MCF 10A (cell line): ENCODE data around the gene DZANK1. TPM values are rescaled to one million over a fixed set of nuclear protein-coding genes. Genes with fewer than 3 reads are reported as not detected.

Experiments
- BruUV-seq: library from RNA; stranded (reverse); fragments of 400-500 nt; replicated peaks from 2 replicates; lab custom pipeline; 2021; lab: Mats Ljungman, UMichigan
- CTCF ChIA-PET: fragments of 300-600 bp; sonication (Branson Sonifier 250); formaldehyde crosslinking; extraction: SDS; loops from one replicate; lab custom pipeline; 2021; ENCODE audit warnings: antibody characterized with exemption, inconsistent platforms; lab: Yijun Ruan, JAX
- POLR2A ChIA-PET: fragments of 300-600, 350-650 bp; sonication (Branson Sonifier 250); formaldehyde crosslinking; extraction: SDS; loops from one replicate; lab custom pipeline; 2020; ENCODE audit warnings: antibody characterized with exemption, inconsistent platforms; lab: Yijun Ruan, JAX
- DNase-seq: peaks from one replicate; pipeline ENCODE4 v3.0.0-alpha.2; 2018; ENCODE audit not compliant: unreplicated experiment
- H3K27ac Mint-ChIP-seq: one replicate; pipeline ENCODE4 v1.8.0; 2022; ENCODE audit warnings: mild to moderate bottlenecking, low read depth, mixed read lengths; ENCODE audit not compliant: unreplicated experiment
- H3K27me3 Mint-ChIP-seq: one replicate; pipeline ENCODE4 v1.8.0; 2022; ENCODE audit warnings: mixed read lengths; ENCODE audit not compliant: insufficient read depth, unreplicated experiment
- H3K36me3 Mint-ChIP-seq: one replicate; pipeline ENCODE4 v1.8.0; 2022; ENCODE audit warnings: mild to moderate bottlenecking, moderate library complexity, mixed read lengths; ENCODE audit not compliant: insufficient read depth, unreplicated experiment
- H3K4me1 Mint-ChIP-seq: one replicate; pipeline ENCODE4 v1.8.0; 2022; ENCODE audit warnings: mixed read lengths; ENCODE audit not compliant: insufficient read depth, unreplicated experiment
- H3K4me3 Mint-ChIP-seq: one replicate; pipeline ENCODE4 v1.8.0; 2022; ENCODE audit warnings: mild to moderate bottlenecking, moderate library complexity, mixed read lengths; ENCODE audit not compliant: unreplicated experiment
- H3K9me3 Mint-ChIP-seq: one replicate; pipeline ENCODE4 v1.8.0; 2022; ENCODE audit warnings: mixed read lengths; ENCODE audit not compliant: unreplicated experiment
- CTCF ChIP-seq: fragments of 200-600 bp; IDR thresholded peaks from one replicate; pipeline ENCODE4 v1.8.0; 2022; ENCODE audit warnings: antibody characterized with exemption, mild to moderate bottlenecking; ENCODE audit not compliant: unreplicated experiment
- intact Hi-C: fragments of 100-400 bp; cut with micrococcal nuclease; formaldehyde crosslinking; loops from 2 replicates; pipeline ENCODE4 v1.14.1; 2022
- total RNA-seq: library from RNA; stranded (reverse); gene quantifications from 2 replicates; pipeline ENCODE4 v1.2.3, GENCODE V29; 2022

DZANK1 gene
- total RNA-seq, 1 experiment from 2014 or later = 2.5 TPM

GRCh38 chr20:18436847-18437246 is 30.0 kb downstream of the DZANK1 start:
- CTCF ChIA-PET = interaction anchor here (0.6 to 1.2 kb wide), 3 partner anchors 23 to 44 kb away, joined by 3 to 5 read pairs (median 4); no protein-coding TSS in a partner anchor
- Mint-ChIP-seq H3K27ac (no peak overlapping the region), H3K4me3 (no peak overlapping the region)

DNA sequence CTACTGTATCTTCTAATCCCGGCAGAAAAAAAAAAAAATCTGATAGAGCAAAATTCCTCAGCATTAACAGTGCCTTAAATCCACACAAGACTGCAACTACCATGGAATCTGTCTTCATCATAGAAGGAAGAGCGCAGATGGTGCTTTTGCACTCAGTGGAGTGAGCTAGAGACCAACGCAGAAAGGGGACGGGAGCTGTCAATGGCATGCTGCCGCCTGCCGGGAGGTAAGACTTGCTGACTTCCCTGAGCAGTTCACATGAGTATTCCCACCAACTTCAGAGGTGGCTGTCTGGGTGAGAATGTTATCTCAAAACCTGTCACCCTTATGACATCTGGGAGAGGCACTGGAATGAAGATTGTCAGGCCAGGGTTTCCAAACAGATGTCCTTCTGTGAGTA is 35.6 kb downstream of the DZANK1 start:
- H3K27ac Mint-ChIP-seq = no peak overlapping the region
- H3K4me3 Mint-ChIP-seq = no peak overlapping the region
- intact Hi-C loops = no loop called here
- H3K27me3 Mint-ChIP-seq = no peaks in the 10 kb centered on the region
- no peaks in the 10 kb centered on the region for H3K36me3 Mint-ChIP-seq
- TF ChIP-seq CTCF = no peak
- ChIA-PET POLR2A (no interaction called here), CTCF (no interaction called here)
- no peaks in the 10 kb centered on the region for H3K9me3 Mint-ChIP-seq
- BruUV-seq = no TSS peak
- DNase-seq = no peak
- H3K4me1 Mint-ChIP-seq = peaks cover 11% of the 10 kb centered on the region

More at GRCh38 chr20:18436847-18437246, 30.0 kb downstream of the DZANK1 start:
- no peaks in the 10 kb centered on the region for H3K4me1 Mint-ChIP-seq
- no peak for TF ChIP-seq CTCF
- no TSS peak for BruUV-seq
- POLR2A ChIA-PET = no interaction called here
- H3K27me3 Mint-ChIP-seq = no peaks in the 10 kb centered on the region
- H3K9me3 Mint-ChIP-seq = no peaks in the 10 kb centered on the region
- intact Hi-C loops = no loop called here
- H3K36me3 Mint-ChIP-seq = peaks cover 5% of the 10 kb centered on the region
- no peak for DNase-seq

DNA sequence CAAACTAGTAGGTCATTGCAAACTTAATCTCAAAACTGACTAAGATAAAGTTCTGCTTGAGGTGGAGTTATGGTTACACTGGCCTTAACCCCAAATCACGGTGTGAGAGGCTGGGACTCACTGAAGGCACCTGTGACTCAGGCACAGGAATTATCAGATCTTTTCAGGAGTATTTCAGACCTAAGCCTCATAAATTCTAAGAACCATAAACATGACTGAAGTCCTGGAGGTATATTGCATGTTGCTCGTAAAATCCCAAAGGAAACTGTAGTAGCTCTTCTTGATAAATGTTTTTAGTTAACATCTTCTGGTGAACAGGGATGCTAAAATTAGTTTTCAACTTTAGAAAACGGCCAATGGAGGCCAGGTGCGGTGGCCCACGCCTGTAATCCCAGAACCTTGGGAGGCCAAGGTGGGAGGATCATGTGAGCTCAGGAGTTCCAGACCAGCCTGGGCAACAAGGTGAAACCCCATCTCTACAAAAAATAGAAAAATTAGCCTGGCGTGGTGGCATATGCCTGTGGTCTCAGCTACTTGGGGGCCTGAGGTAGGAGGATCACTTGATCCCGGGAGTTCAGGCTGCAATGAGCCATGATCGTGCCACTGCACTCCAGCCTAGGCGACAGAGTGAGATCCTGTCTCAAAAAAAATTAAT is 36.5 kb downstream of the DZANK1 start:
- Mint-ChIP-seq H3K27ac (no peak overlapping the region), H3K4me3 (no peak overlapping the region), H3K36me3 (no peaks in the 10 kb centered on the region), H3K4me1 (peaks cover 11% of the 10 kb centered on the region), H3K9me3 (no peaks in the 10 kb centered on the region), H3K27me3 (no peaks in the 10 kb centered on the region)
- ChIA-PET POLR2A (interaction anchor here (0.8 kb wide), 1 partner anchor 67 kb away, joined by 4 read pairs; no protein-coding TSS in a partner anchor), CTCF (interaction anchor here (0.6 to 0.7 kb wide), 4 partner anchors 101 to 1597 kb away, joined by 3 to 5 read pairs (median 3); no protein-coding TSS in a partner anchor)
- BruUV-seq = no TSS peak
- intact Hi-C loops = no loop called here
- no peak for TF ChIP-seq CTCF
- DNase-seq = no peak

- Mint-ChIP-seq H3K27me3 (no peaks in the 10 kb centered on the region), H3K27ac (no peak overlapping the region), H3K36me3 (no peaks in the 10 kb centered on the region), H3K4me3 (no peak overlapping the region), H3K9me3 (no peaks in the 10 kb centered on the region), H3K4me1 (peaks cover 11% of the 10 kb centered on the region)
- peak; percentile 80 for DNase-seq
- ChIA-PET POLR2A (interaction anchor here (0.8 to 1.5 kb wide), 2 partner anchors 38 to 115 kb away, joined by 4 read pairs; partner anchors contain the start of genes DZANK1 and POLR3F), CTCF (interaction anchor here (0.9 kb wide), 1 partner anchor 15 kb away, joined by 4 read pairs; no protein-coding TSS in a partner anchor)
- intact Hi-C loops = no loop called here
- no TSS peak for BruUV-seq
- TF ChIP-seq CTCF = no peak
These were observed 38.2 kb downstream of the DZANK1 start for GRCh38 chr20:18428490-18429173.
